Gastrocnemius medialis (tissue), 4 donors: ENCODE results near the gene RHCE.

Experiments used
- CTCF ChIP-seq, 5 experiments: fragments of 450-650 bp in 3 of 5; fragments of 200-600 bp in 2 of 5; sonication (generic) in 2 of 5; IDR thresholded peaks in 4 of 5; conservative IDR thresholded peaks in 1 of 5; 1 replicate in 4 of 5; 2 replicates in 1 of 5; pipeline ENCODE4 v1.5.1; 2016 to 2019; ENCODE audit warnings: antibody characterized with exemption in 5 of 5, mild to moderate bottlenecking in 3 of 5, moderate library complexity in 3 of 5
- POLR2A ChIP-seq, 2 donors: fragments of 450-650 bp; IDR thresholded peaks; one replicate each; pipeline ENCODE4 v1.6.1; 2017; ENCODE audit warnings: antibody characterized with exemption in 2 of 2, mild to moderate bottlenecking in 2 of 2, moderate library complexity in 2 of 2

GRCh38 chr1:25430073-25430966 is 9.7 kb upstream of the RHCE start, which contains the start of gene MACO1:
- TF ChIP-seq CTCF (IDR thresholded peaks at IDR 0.05 in 4 of 5, conservative IDR thresholded peaks at IDR 0.05 in 1 of 5) = no peak
- peak; percentile 94 to 96 for TF ChIP-seq POLR2A (IDR thresholded peaks at IDR 0.05)
